Activated T-cell treated with anti-CD3 and anti-CD28 coated beads for 4 hours (primary cell): Measurements from ENCODE around the gene NHERF1.

Source experiments
- DNase-seq: peaks from one replicate; pipeline ENCODE4 v3.0.0-alpha.2; 2020

The NHERF1 gene

DNA sequence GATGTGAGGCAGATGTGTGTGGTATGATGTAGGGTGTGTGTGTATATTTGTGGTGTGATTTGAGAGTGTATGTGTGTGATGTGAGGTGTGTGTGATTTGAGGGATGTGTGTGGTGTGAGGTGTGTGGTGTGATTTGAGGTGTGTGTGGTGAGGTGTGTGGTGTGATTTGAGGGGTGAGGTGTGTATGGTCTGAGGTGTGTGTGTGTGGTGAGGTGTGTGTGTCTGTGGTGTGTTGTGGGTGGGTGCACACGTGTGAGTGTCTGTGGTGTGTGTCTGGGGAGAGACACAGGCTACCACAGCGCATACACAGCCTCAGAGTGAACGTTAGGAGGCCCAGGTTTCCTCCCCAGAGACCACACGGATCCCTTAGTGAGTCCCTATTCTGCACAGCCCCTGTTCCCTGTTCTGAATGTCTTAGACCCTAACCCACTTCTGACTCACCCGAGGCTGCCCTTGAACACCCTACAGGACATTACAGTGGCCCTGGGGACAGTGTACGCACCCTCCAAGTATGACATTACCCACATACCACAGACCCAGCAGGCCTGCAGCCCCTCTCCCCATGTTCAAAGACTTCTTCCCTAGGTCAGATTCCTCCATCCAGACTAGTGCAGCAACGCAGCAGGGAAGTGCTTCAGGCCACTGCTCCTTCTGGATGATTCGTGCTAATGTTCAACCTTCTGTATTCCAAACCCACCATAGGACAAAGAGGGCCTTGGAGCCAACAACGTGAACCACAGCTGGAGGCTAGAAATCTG is 14.9 kb upstream of the NHERF1 start:
- DNase-seq: no peak

DNA sequence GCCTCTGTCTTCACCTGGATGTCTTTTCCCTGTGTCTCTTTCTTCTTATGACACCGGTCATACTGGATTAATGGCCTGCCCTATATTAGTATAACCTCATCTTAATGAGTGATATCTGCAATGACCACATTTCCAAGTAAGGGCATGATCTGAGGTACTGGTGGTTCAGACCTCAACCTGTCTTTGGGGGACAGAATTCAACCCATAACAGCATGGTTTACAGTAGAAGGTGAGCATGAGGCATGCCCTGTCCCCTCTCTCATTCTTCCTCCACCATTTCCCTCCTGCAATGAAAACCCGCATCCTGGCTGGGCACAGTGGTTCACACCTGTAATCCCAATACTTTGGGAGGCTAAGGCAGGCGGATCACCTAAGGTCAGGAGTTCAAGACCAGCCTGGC is 14.2 kb upstream of the NHERF1 start:
- no peak for DNase-seq

DNA sequence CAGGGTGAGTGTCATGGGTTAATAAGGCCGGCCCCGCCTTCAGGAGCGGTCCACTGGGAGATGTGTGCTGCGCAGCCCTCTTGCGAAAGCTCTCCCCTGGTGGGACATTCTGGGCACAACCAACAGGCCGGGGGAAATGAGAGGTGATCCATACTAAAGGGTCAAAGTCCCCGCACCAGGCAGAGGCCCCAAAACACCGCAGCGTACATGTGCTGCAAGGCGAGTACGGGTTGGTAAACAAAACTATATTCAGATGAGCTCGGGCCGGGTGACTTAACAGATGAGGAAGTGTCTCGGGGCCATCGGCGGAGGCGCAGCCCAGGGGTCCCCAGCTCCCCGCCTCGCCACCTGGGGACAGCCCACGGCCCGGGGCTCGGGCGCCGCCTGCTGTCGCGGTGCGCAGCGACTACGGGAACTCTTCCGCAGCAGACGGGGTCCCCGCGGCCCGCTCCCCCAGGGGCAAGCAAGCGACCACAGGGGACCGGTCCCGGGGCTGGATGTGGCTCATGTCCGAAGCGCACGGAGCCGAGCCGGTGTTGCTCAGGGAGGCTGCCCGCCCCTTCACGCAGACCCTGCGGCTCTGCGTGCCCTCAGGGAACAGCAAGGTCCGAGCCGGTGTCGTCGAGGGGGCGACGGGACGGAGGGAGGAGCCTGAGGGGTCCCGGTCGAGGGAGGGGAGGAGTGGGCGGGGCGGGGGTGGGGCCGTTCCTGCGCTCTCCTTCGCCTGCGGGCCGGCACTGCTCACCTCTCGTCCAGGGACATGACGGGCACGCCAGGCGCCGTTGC is 11.7 kb upstream of the NHERF1 start, which contains the start of gene RAB37:
RAB37 (plus strand) TSS at position 744 of the 786 bp plus-strand sequence; CDS start at position 761, 17 bp downstream.
- DNase-seq: no peak

DNA sequence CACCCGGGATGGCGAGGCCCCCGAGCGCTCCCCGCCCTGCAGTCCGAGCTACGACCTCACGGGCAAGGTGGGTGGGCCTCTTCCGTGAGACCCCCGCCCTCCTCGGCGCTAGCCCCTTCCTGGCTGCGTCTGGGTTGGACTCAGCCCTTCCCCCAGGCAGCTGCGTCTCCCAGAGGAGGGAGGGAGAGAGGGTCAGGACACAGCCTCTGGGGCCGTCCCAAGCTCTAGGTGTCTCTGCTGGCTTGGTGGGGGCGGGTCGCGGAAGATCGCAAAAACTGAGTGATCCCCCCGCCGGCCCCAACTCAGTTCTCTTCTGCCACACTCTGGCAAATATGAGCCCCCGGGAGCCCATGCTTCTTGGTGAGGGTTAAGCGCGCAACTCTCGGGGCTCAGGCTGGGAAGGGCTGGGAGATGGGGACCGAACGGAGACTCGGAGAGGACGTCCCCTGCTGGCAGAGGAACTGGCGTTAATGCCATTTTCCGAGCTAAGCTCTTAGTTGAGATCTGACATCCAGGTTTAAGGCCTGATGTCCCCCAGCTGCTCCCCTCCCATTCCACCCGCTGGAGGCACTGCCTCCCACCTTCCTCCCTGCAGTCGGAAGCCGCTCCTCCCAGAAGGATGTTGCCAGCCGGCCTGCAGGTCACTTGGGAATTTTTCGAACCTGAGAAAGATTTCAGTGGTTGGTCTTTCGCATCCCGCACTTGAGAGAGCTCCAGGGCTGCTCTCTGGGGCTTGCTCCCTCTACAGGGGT is 11.0 kb upstream of the NHERF1 start:
- DNase-seq: no peak

DNA sequence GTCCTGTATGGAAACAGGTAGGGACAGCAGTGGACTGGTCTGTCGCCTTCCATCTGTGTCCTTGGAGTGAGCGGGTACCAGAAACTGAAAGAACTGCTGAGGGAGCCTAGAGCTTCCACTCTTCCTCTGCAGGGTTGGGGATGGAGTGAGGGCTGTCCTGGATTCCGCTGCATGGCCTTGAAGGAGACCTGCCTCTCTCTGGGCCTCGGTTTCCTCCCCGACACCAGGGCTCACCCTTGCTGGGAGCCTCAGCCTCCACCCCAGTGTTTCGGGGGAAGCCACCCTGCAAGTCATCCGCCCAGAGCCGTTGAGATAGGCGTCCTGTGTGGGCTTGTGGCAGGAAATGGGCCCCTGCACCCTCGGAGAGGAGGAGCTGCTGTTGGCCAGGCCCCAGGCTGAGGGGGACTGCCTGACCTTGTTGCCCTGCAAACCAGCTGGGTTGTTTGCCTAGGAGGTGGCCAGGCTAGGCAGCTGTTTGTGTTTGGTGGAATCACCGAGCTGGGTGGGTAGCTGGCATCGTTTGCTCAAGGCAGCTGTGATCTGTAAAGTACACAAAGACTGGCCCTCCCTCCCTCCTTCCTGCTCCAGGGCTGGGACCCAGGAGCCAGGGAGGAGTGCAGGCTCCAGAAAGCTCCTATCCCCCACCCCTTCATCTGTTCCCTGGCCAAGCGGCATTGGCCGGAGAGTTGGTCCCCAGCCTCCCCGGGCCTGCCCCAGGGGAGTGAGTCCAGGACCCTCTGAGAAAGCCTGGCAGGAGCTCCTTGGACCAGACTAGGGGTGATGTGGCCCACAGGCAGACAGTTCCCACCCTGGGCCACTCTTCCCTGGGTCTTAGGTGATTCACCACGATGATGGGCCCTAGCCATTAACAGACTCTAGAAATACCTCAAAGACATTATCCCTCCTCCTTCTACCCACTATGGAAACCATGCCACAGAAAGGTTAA is 10.1 kb upstream of the NHERF1 start:
- DNase-seq: no peak

DNA sequence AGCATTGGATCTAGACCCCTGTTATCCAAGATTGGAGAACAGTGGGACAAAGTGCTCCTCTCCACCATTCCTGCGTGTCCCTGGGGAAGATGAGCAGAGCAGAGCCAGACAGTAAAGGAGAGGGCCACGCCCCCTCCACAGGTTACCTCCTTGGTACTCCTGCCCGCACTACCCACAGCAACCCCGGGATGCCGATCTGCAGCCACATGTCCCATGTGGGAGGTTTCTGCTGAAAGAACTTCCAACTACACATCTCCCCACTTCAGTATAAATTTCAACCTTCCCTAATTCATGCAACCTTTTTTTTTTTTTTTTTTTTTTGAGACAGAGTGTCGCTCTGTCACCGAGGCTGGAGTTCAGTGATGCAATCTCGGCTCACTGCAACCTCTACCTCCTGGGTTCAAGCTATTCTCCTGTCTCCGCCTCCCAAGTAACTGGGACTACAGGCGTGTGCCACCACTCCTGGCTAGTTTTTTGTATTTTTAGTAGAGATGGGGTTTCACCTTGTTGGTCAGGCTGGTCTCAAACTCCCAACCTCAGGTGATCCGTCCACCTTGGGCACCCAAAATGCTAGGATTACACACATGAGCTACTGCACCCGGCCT is 9.1 kb upstream of the NHERF1 start:
- no peak for DNase-seq

DNA sequence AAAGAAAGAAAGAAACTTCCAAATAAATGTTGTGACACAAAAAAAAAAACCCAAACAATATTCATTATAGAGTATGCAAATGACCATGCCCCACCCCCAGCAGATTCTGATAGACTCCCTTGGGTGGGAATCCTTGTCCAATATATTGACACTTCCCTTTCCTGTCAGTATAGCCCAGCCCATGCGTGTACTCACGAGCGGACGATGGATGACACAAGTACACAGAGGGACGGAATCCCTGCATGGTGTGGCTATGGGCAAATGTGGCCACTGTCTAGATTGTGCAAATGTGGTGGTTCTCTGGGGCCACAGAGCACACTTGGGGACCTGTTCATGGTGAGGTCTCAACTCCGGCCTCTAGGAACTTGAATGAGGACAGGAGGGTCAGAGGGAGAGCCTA is 8.3 kb upstream of the NHERF1 start:
- no peak for DNase-seq

DNA sequence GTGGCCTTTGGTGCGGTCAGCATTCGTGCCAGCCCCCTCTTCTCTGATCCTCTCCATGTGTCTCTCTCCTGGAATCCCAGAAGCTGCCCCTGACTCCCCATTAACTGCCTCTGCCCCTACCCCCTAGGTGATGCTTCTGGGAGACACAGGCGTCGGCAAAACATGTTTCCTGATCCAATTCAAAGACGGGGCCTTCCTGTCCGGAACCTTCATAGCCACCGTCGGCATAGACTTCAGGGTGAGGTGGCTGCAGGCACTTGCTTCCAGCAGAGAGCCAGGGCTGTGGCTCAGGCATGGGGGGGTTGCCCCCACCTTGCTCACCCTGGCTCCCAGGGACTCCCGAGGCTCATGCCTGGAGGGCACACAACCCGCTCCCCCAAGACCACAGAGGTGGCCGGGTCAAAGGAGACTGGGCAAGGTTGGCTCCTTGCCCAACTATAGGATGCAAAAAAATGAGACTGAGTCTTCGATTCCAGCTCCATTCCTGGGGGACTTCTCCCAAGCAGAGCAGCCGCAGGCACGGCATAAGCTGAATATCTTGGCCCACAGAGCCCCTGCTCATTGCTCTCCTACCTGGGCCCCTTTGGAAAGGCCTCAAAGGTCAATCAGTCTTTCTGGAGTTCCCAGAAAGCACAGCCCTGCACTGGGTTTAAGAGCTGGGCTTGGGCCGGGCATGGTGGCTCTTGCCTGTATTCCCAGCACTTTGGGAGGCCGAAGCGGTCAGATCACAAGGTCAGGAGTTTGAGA is 7.6 kb upstream of the NHERF1 start:
- DNase-seq: no peak

DNA sequence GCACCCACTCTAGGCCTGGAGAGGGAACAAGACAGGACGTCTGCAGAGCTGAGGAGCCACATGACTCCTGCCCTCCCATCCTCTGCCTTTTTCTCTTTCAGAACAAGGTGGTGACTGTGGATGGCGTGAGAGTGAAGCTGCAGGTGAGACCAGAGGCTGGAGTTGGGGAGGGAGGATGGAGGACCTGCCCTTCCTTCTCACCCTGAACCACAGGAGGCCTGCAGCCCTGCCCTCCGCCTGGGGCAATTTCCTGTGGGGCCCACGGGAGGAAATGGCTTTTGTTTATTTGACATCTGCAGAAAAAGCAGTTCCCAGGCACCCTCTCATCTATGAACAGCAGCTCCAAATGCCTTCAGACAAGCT is 6.3 kb upstream of the NHERF1 start:
- no peak for DNase-seq

DNA sequence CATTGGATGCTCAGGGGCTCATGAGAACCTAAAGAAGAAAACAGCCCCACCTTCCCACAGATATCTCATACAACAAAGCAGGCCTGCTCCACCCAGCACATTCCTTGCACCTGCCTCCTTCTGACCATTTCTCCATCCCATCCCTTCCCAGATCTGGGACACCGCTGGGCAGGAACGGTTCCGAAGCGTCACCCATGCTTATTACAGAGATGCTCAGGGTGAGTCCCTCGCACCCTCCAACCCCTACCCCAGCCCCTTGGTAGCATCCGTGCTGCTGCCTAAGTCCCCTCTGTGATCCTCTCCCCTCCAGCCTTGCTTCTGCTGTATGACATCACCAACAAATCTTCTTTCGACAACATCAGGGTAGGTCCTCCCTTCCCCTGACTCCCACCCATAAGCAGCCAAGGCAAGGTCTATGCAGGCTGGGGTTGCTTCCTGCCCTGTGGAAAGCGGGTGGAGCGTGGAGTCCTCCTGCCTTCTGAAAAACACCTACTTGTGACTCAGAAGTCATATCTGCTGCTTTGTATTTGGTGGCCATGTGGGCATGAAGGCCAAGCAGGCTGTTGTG is 5.4 kb upstream of the NHERF1 start:
- DNase-seq: no peak

DNA sequence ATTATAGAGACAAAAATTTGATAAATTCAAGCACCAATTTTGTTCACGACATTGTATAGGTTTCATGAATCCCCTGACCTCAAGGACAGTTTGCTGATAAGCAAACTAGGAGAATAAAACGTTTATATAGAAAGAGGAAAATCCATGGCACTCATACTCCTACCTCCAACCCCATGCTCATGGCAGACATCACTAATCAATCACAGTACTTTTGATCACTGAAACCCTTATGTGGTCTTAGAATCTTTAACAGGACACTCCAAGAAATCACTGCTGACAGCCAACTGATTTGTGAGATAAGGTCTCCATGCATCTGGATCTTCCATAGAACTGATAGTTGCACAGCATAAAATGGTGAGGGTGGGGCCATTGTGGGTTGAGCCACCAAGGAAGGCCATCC is 4.7 kb upstream of the NHERF1 start:
- no peak for DNase-seq

DNA sequence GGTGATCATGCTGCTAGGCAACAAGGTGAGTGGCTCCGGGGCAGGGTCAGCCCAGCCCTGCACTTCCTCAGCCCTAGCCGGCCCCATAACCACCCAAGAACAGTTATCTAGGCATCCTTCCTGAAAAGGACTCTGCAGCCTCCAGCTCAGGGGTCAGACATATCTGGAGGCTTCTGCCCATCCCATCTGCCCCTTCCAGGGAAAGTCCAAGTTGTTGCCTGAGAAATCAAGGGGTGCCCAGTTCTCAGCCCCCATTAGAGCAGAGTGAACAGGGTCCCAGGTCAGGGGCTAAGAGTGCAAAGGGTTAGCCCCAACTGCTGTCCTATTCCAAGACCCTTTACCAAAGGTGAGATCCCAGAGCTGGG is 4.1 kb upstream of the NHERF1 start:
- no peak for DNase-seq

DNA sequence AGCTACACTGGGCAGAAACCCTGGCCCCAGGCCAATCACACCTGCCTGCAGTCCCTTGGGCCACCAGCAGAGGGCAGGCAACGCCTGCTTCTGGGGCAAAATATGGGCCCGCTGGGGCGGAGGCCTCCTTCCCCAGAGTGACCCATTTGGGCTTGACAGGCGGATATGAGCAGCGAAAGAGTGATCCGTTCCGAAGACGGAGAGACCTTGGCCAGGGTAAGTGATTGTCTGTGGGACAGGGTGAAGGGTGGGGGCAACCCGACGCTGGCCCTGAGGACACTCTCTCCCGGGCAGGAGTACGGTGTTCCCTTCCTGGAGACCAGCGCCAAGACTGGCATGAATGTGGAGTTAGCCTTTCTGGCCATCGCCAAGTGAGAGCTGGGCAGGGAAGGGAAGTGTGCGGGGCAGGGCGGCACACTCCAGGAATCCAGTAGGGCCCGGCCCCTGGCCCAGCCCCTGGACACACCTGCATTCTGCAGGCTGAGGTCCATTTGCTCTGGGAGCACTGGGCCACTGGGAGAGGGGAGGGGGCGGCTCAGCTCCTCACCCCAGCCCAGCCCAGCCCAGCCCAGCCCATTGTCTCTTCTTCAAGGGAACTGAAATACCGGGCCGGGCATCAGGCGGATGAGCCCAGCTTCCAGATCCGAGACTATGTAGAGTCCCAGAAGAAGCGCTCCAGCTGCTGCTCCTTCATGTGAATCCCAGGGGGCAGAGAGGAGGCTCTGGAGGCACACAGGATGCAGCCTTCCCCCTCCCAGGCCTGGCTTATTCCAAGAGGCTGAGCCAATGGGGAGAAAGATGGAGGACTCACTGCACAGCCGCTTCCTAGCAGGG is 3.5 kb upstream of the NHERF1 start:
- peak; percentile 78 for DNase-seq

DNA sequence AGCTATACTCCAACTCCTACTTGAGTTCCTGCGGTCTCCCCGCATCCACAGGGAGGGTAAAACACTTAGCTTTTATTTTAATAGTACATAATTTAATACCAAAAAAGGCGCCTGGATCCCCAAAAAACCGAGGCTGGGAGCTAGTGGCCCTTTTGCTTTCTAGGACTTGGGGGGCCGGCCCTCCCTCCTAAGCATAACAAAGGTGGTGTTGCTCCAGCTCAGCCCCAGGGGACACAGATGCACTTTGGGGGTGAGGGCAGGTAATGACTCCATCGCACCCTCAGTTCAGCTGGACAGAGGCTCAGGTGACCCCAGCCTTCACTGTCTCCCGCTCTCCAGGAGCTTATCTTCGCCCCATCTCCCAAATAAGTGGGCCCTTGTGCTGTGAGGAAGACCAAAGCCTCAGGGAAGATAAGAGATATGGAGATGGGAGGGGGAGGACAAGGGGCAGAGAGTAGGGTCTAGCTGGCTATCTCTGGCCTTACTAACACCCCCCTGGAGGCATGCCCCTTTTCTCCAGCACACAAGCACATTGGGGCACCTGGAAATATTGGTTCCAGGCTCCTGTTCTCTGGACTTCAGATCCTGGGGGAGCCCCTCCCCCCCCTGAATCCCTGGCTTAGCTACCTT is 2.8 kb upstream of the NHERF1 start:
- no peak for DNase-seq

DNA sequence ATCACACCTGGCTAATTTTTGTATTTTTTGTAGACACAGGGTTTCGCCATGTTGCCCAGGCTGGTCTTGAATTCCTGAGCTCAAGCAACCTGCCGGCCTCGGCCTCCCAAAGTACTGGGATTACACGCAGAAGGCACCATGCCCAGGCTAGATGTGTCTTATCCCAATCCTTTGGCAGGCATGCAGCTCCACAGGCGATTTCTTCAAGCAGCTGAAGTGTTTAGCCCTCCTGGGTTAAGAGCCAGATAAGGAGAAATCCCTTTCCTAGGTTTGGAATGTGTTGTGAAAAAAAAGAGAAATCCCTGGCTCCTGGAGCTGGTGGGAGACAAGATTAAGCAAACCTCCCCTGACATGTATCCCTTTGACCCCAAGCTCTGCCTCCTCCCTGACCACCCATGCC is 2.1 kb upstream of the NHERF1 start:
- DNase-seq: no peak

DNA sequence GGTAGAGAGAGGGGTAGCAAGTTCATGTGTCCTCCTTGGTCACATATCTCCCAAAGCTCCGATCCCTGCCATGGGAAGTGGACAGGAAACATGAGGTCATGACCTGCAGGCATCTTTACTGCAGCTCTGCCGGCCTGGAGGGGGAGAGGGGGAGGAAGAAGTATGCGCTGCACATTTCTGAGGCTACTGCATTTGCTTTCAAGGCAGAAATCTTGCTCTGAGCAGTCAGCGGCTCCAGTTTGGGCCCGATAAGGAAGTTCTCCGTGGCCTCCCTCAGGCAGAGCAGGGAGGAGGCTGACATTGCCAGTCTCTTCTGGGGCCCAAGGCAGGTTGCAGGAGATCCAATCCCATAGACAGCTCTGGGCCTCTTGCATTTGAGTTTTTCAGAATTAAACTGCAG is 1.5 kb upstream of the NHERF1 start:
- no peak for DNase-seq

DNA sequence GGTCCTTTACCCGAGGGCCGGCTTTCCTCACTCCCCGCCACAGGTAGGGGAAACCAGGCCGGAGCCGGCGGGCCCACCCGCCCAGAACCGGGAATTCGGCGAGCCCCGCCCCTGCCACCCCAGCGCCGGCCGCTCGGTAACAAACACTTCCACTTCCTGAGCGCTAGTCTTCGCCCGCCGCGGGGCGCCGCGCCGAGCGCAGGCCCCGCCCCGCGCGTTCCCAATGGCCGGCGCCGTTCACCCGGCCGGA is 224 bp upstream of the NHERF1 start:
- no peak for DNase-seq

DNA sequence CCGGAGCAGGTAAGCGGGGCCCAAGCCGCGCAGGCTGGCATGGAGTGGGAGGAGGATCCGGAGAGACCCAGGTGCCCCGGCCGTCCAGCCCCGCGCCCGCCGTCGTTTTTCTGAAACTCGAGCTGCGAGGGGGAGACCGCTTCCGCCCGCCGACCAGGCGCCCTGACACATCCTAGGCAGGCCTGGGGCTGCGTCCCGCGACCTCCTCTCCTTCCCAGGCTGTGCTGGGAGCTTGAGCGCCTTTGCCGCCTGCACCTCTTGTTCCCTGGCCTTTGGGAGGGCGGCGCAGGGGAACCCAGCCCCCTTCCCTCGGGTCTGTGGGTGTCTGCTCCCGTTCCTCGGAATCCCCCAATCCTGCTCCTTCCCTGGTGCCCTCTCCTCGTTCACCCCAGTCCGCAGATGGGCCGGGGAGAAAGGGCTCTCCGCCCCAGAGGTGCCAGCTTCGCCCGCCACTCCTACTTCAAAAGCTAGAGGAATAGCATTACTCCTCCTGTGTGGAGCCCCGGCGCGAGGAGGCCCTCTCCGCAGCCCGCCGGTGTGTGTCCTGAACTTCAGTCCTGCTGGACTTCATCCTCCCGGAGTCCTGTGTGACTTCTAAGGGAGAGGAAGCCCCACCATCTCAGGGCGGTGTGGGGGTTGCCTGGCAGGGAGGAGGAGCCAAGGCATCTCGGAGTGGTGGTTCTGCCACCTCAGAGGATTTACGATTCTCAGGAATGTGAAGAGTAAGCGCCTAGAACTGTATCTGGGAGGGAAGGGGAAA is 1.0 kb downstream of the NHERF1 start:
- no peak for DNase-seq

DNA sequence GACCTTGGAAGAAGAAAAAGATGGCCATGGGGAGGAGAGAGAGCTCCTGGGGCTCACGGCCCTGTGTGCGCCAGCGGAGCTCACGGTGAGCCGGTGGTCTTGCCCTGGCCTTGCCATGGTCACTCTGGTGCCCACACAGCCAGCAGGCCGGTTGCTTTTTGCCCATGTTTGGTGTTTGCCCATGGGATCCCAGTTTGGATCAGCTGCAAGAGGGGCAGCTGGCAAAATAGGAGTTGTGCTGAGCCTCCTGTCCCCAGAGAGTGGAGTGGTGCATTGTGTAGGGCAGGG is 1.6 kb downstream of the NHERF1 start:
- no peak for DNase-seq
